ENCODE data around the gene PACRG.
A peak's percentile ranks its signal among the peaks of the same experiment; 100 is the strongest.
"Not testable (repeated sequence)": the region's sequence is repeated elsewhere in the genome, so short reads cannot be mapped to it uniquely, and the experiment has no call there.

PACRG gene

GRCh38 chr6:163301726-163302635 is 574.2 kb downstream of the PACRG start:
- DNase-seq: no peak

GRCh38 chr6:163302747-163303146 is 575.0 kb downstream of the PACRG start:
- no peak for DNase-seq

GRCh38 chr6:163306000-163306399 is 578.2 kb downstream of the PACRG start:
- no peak for DNase-seq

- no peak for DNase-seq
These were observed 581.1 kb downstream of the PACRG start for GRCh38 chr6:163308629-163309440.

GRCh38 chr6:163309491-163310026 is 581.8 kb downstream of the PACRG start:
- peak; percentile 62 for DNase-seq

GRCh38 chr6:163310096-163310972 is 582.6 kb downstream of the PACRG start:
- no peak for DNase-seq

- DNase-seq: no peak
These were observed 583.2 kb downstream of the PACRG start for GRCh38 chr6:163310973-163311383.

- DNase-seq: peak; percentile 43
These were observed 584.1 kb downstream of the PACRG start for GRCh38 chr6:163311830-163312229.

GRCh38 chr6:163313566-163313965 is 585.8 kb downstream of the PACRG start:
- DNase-seq: no peak

GRCh38 chr6:163313981-163314380 is 586.2 kb downstream of the PACRG start:
- DNase-seq: no peak

GRCh38 chr6:163314791-163315470 is 587.2 kb downstream of the PACRG start:
- DNase-seq: no peak

GRCh38 chr6:163316866-163317495 is 589.2 kb downstream of the PACRG start:
- not testable (repeated sequence) for DNase-seq

- DNase-seq: no peak
These were observed 590.5 kb downstream of the PACRG start for GRCh38 chr6:163318071-163318786.

- DNase-seq: no peak
These were observed 592.0 kb downstream of the PACRG start for GRCh38 chr6:163319609-163320366.

- no peak for DNase-seq
These were observed 592.6 kb downstream of the PACRG start for GRCh38 chr6:163320402-163320801.

GRCh38 chr6:163320804-163321203 is 593.0 kb downstream of the PACRG start:
- DNase-seq: no peak

- no peak for DNase-seq
These were observed 593.9 kb downstream of the PACRG start for GRCh38 chr6:163321717-163322116.

GRCh38 chr6:163323274-163323673 is 595.5 kb downstream of the PACRG start:
- DNase-seq: no peak

- DNase-seq: no peak
These were observed 595.9 kb downstream of the PACRG start for GRCh38 chr6:163323705-163324104.

- no peak for DNase-seq
These were observed 596.5 kb downstream of the PACRG start for GRCh38 chr6:163324326-163324687.
